H1 (cell line): ENCODE results near the gene GNG7. TPM values are rescaled to one million over a fixed set of nuclear protein-coding genes. Genes with fewer than 3 reads are reported as not detected.

Source experiments
- CTCF ChIA-PET: fragments of 300-600 bp; sonication (Branson Sonifier 250); formaldehyde crosslinking; loops from one replicate; lab custom pipeline; 2021; ENCODE audit not compliant: partially characterized antibody; lab: Charles Lee
- POLR2A ChIA-PET: fragments of 300-600 bp; sonication (Branson Sonifier 250); formaldehyde crosslinking; loops from one replicate; lab custom pipeline; 2021; ENCODE audit warnings: inconsistent platforms; ENCODE audit not compliant: partially characterized antibody; lab: Charles Lee
- DNase-seq, 2 experiments: peaks; one replicate each; pipeline versions ENCODE4 v3.0.0 to v3.0.0-alpha.2; 2010 to 2022; ENCODE audit warnings: low spot score in 2 of 2, low read depth in 1 of 2, mixed read lengths in 1 of 2
- FAIRE-seq: peaks from 2 replicates; lab custom pipeline; 2011; peaks lifted over from hg19 to GRCh38; lab: Jason Lieb, UNC
- H2AFZ ChIP-seq: 2 replicates; pipeline ENCODE4 v1.8.1; 2012; ENCODE audit warnings: low read length, inconsistent platforms
- H2AK5ac ChIP-seq: 2 replicates; pipeline ENCODE4 v1.6.1; 2013; ENCODE audit warnings: low read depth, low read length
- H2BK120ac ChIP-seq: replicated peaks from 2 replicates; pipeline ENCODE3; 2013; ENCODE audit warnings: low read depth, low read length, inconsistent platforms
- H2BK12ac ChIP-seq: 2 replicates; pipeline ENCODE4 v1.6.1; 2013; ENCODE audit warnings: low read depth, low read length
- H2BK15ac ChIP-seq: 2 replicates; pipeline ENCODE4 v1.6.1; 2013; ENCODE audit warnings: low read length
- H2BK20ac ChIP-seq: 2 replicates; pipeline ENCODE4 v1.6.1; 2013; ENCODE audit warnings: low read length
- H2BK5ac ChIP-seq: 2 replicates; pipeline ENCODE4 v1.6.1; 2013; ENCODE audit warnings: low read depth, low read length
- H3K14ac ChIP-seq: 2 replicates; pipeline ENCODE4 v1.6.1; 2013; ENCODE audit warnings: inconsistent platforms; ENCODE audit not compliant: insufficient read length
- H3K18ac ChIP-seq: 2 replicates; pipeline ENCODE4 v1.6.1; 2013; ENCODE audit warnings: low read length; ENCODE audit errors: extremely low read depth
- H3K23ac ChIP-seq: 2 replicates; pipeline ENCODE4 v1.6.1; 2013; ENCODE audit warnings: inconsistent platforms; ENCODE audit not compliant: insufficient read length
- H3K23me2 ChIP-seq: 2 replicates; pipeline ENCODE4 v1.6.1; 2013; ENCODE audit warnings: low read depth, low read length
- H3K27ac ChIP-seq: 2 replicates; pipeline ENCODE4 v1.6.1; 2011; ENCODE audit warnings: low read depth, low read length, inconsistent platforms
- H3K27me3 ChIP-seq, 4 experiments: replicated peaks in 1 of 4; 1 replicate in 1 of 4; 2 replicates in 3 of 4; pipeline versions ENCODE4 v1.6.1 to v1.8.1; 2011 to 2013; ENCODE audit warnings: low read length in 3 of 4, mild to moderate bottlenecking in 3 of 4, inconsistent platforms in 2 of 4, mixed read lengths in 2 of 4, moderate library complexity in 1 of 4; ENCODE audit not compliant: control insufficient read depth in 3 of 4, insufficient read depth in 3 of 4; ENCODE audit errors: extremely low read depth in 1 of 4
- H3K36me3 ChIP-seq, 4 experiments: 2 replicates each; pipeline versions ENCODE4 v1.6.1 to v1.8.1; 2011 to 2013; ENCODE audit warnings: mild to moderate bottlenecking in 4 of 4, low read length in 3 of 4, moderate library complexity in 2 of 4, control low read depth in 1 of 4, inconsistent platforms in 1 of 4; ENCODE audit not compliant: insufficient read depth in 4 of 4, control insufficient read depth in 2 of 4
- H3K4ac ChIP-seq: replicated peaks from 2 replicates; pipeline ENCODE3; 2013; ENCODE audit warnings: low read length, low read depth, mixed read lengths, inconsistent platforms; ENCODE audit not compliant: insufficient read length
- H3K4me1 ChIP-seq, 4 experiments: replicated peaks in 1 of 4; 1 replicate in 1 of 4; 2 replicates in 3 of 4; pipeline versions ENCODE4 v1.6.1 to v1.8.1; 2011 to 2013; ENCODE audit warnings: low read length in 3 of 4, inconsistent platforms in 2 of 4, mixed read lengths in 1 of 4; ENCODE audit not compliant: insufficient read depth in 4 of 4, control insufficient read depth in 3 of 4
- H3K4me2 ChIP-seq, 2 experiments: 2 replicates each; pipeline versions ENCODE4 v1.6.1 to v1.8.1; 2011 to 2013; ENCODE audit warnings: low read depth in 2 of 2, low read length in 2 of 2, control low read depth in 1 of 2, inconsistent platforms in 1 of 2, mild to moderate bottlenecking in 1 of 2; ENCODE audit not compliant: insufficient read depth in 1 of 2
- H3K4me3 ChIP-seq, 4 experiments: fragments of 200-600, 300-600 bp in 1 of 4; sonication (generic), shearing (Covaris generic), sonication (Bioruptor Twin) in 1 of 4; 2 replicates each; pipeline versions ENCODE4 v1.5.1 to v1.8.1; 2011 to 2016; ENCODE audit warnings: low read length in 4 of 4, low read depth in 3 of 4, control low read depth in 2 of 4, inconsistent platforms in 2 of 4, mild to moderate bottlenecking in 2 of 4, mixed read lengths in 1 of 4, moderate library complexity in 1 of 4; ENCODE audit not compliant: insufficient read depth in 2 of 4; ENCODE audit errors: extremely low read depth in 1 of 4
- H3K56ac ChIP-seq: replicated peaks from 2 replicates; pipeline ENCODE3; 2013; ENCODE audit warnings: low read depth, mild to moderate bottlenecking, mixed read lengths, low read length, inconsistent platforms; ENCODE audit not compliant: insufficient read length
- H3K79me1 ChIP-seq: 2 replicates; pipeline ENCODE4 v1.6.1; 2013; ENCODE audit warnings: low read depth, low read length, control low read depth
- H3K79me2 ChIP-seq, 2 experiments: 2 replicates each; pipeline versions ENCODE4 v1.6.1 to v1.8.1; 2012 to 2013; ENCODE audit warnings: low read length in 2 of 2, mild to moderate bottlenecking in 2 of 2, inconsistent platforms in 1 of 2; ENCODE audit not compliant: insufficient read depth in 2 of 2, control insufficient read depth in 1 of 2
- H3K9ac ChIP-seq, 4 experiments: replicated peaks in 1 of 4; 1 replicate in 1 of 4; 2 replicates in 3 of 4; pipeline versions ENCODE4 v1.6.1 to v1.8.1; 2011 to 2013; ENCODE audit warnings: low read depth in 3 of 4, low read length in 3 of 4, control low read depth in 2 of 4, mild to moderate bottlenecking in 2 of 4, moderate library complexity in 2 of 4, inconsistent platforms in 1 of 4; ENCODE audit errors: extremely low read depth in 1 of 4
- H3K9me3 ChIP-seq, 2 experiments: 2 replicates each; pipeline versions ENCODE4 v1.6.1 to v1.8.1; 2012 to 2013; ENCODE audit warnings: mild to moderate bottlenecking in 2 of 2, moderate library complexity in 2 of 2, control low read depth in 1 of 2, inconsistent platforms in 1 of 2, low read depth in 1 of 2, low read length in 1 of 2, mixed read lengths in 1 of 2; ENCODE audit not compliant: insufficient read depth in 2 of 2
- H4K20me1 ChIP-seq, 2 experiments: replicated peaks in 1 of 2; 2 replicates each; pipeline versions ENCODE3 to v1.8.1; 2011 to 2013; ENCODE audit warnings: inconsistent platforms in 2 of 2, low read length in 2 of 2, mild to moderate bottlenecking in 1 of 2; ENCODE audit not compliant: insufficient read depth in 2 of 2, control insufficient read depth in 1 of 2
- H4K5ac ChIP-seq: 2 replicates; pipeline ENCODE4 v1.6.1; 2013; ENCODE audit warnings: low read length, low read depth, mixed read lengths, inconsistent platforms; ENCODE audit not compliant: insufficient read length
- H4K8ac ChIP-seq: 2 replicates; pipeline ENCODE4 v1.8.0; 2013; ENCODE audit warnings: mild to moderate bottlenecking, moderate library complexity, low read length, inconsistent platforms; ENCODE audit not compliant: insufficient read depth; ENCODE audit errors: extremely low read depth
- H4K91ac ChIP-seq: replicated peaks from 2 replicates; pipeline ENCODE3; 2013; ENCODE audit warnings: low read length, mixed read lengths, inconsistent platforms; ENCODE audit not compliant: insufficient read length
- BACH1 ChIP-seq: IDR thresholded peaks from 2 replicates; pipeline ENCODE4 v1.6.1; 2012; ENCODE audit warnings: low read length, improper control_type of control experiment
- CHD2 ChIP-seq: IDR thresholded peaks from 2 replicates; pipeline ENCODE4 v1.6.1; 2012; ENCODE audit warnings: low read length, improper control_type of control experiment
- E2F6 ChIP-seq: IDR thresholded peaks from 2 replicates; pipeline ENCODE4 v1.6.1; 2012; ENCODE audit warnings: inconsistent platforms
- FOSL1 ChIP-seq: IDR thresholded peaks from 2 replicates; pipeline ENCODE4 v1.6.1; 2011; ENCODE audit warnings: mild to moderate bottlenecking, low read depth, low read length, moderate library complexity; ENCODE audit not compliant: insufficient read depth
- KDM1A ChIP-seq: fragments of 200-600, 300-600 bp; sonication (generic); IDR thresholded peaks from 2 replicates; pipeline ENCODE4 v1.7.1; 2016; ENCODE audit warnings: mild to moderate bottlenecking, low read length, borderline replicate concordance
- MAFK ChIP-seq: IDR thresholded peaks from 2 replicates; pipeline ENCODE4 v1.6.1; 2012; ENCODE audit warnings: low read depth, mild to moderate bottlenecking, improper control_type of control experiment, low read length
- SP2 ChIP-seq: IDR thresholded peaks from 2 replicates; pipeline ENCODE4 v1.6.1; 2012; ENCODE audit warnings: mild to moderate bottlenecking, low read length, inconsistent platforms
- WGBS, 2 experiments: shearing (Covaris generic) in 1 of 2; methylation state at CpG; one replicate each; pipeline versions ENCODE4 v1.1.6 to v1.1.7; 2013 to 2015; ENCODE audit warnings: low lambda C conversion rate in 2 of 2, mixed read lengths in 2 of 2, inconsistent platforms in 1 of 2, low coverage in 1 of 2, missing lambda C conversion rate in 1 of 2; ENCODE audit not compliant: insufficient replicate concordance in 2 of 2, insufficient coverage in 1 of 2, insufficient read length in 1 of 2; ENCODE audit errors: extremely low coverage in 1 of 2, missing lambda C conversion rate in 1 of 2; 5-methylcytosine and 5-hydroxymethylcytosine counted together
- polyA plus RNA-seq, 7 experiments: library from polyadenylated mRNA; depleted of rRNA in 3 of 7; stranded (reverse) in 5 of 7; unstranded in 2 of 7; fragments of >200 nt in 5 of 7; fragments of 200-250 nt in 2 of 7; gene quantifications; 1 replicate in 5 of 7; 2 replicates in 1 of 7; 4 replicates in 1 of 7; pipeline versions ENCODE4 v1.2.1 to v1.2.3, GENCODE V29; 2011 to 2013; ENCODE audit warnings: missing spikeins in 2 of 7, mixed read lengths in 2 of 7
- total RNA-seq: library from RNA; stranded (reverse); fragmentation: NEBNext Ultra II Directional; extraction: Animal tissue kit (Norgen Biotek cat#: 25700); gene quantifications from 2 replicates; pipeline ENCODE4 v1.2.1, GENCODE V29; 2021
- TF ChIP-seq, protein P1 (sequence below), 3 experiments: IDR thresholded peaks; 1 replicate in 2 of 3; 2 replicates in 1 of 3; pipeline versions ENCODE4 v1.5.1 to v1.6.1; 2011; ENCODE audit warnings: low read length in 3 of 3, mild to moderate bottlenecking in 3 of 3, inconsistent platforms in 2 of 3, low read depth in 1 of 3, moderate library complexity in 1 of 3; ENCODE audit not compliant: insufficient read depth in 1 of 3; ENCODE audit errors: control extremely low read depth in 1 of 3

GNG7 gene
- total and polyA plus RNA-seq, 2 of the 8 experiments (the other 6 are each of a cell fraction or from before 2014, with no cell fraction given) = 2.8 to 7.8 TPM

DNA sequence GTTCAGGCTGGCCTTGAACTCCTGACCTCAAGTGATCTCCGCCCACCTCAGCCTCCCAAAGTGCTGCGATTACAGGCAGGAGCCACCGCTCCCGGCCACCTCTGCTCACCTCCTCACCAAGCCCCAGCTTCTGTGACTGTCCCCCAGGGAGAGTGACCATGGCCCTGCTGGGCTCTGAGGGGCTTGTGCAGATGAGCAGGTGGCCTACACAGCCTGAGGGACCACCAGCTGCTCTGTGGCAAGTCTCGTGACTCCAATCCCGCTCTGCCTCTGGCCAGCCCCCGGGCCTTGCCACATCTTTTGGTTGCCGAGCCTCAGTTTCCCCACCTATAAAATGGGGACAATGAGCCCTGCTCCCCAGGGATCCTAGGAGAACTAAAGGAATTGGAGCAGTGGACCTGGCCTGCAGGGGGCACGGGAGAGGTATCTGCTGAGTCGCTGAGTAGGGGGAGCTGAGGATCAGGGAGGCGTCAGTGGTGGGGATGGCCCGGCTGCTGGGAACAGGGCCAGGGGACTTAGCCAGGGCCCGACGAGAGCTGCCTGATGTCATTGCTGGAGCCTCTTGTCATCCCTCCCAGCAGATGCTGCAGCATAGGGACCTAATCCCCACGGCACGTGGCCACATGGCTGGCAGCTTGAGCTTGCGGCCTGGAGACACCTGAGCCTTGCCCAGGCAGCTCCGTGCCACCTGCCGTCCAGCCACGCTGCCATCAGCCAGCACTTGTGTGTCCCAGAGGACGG lies 151.9 kb downstream of the GNG7 start:
- POLR2A ChIA-PET = interaction anchor here (0.8 to 3.2 kb wide), 5 partner anchors 9 to 74 kb away, joined by 3 to 24 read pairs (median 5); no protein-coding TSS in a partner anchor
- Histone ChIP-seq H3K4ac (no peak overlapping the region), H3K79me2 (no peaks in the 10 kb centered on the region), H3K4me1 (peaks cover 0 to 10% (median 1%) of the 10 kb centered on the region in 4 experiments; a peak in 3 of 7 replicates), H3K23ac (no peak overlapping the region), H3K27me3 (no peaks in the 10 kb centered on the region; a peak in 1 of 7 replicates), H2BK12ac (peak overlapping the region; percentile 95; the same call in 1 of the 2 replicates), H3K4me2 (no peak overlapping the region), H4K91ac (peak overlapping the region; percentile 84), H3K79me1 (no peaks in the 10 kb centered on the region), H2BK5ac (peak overlapping the region; percentile 77; the same call in 1 of the 2 replicates), H4K8ac (no peak overlapping the region), H3K18ac (no peak overlapping the region), H3K36me3 (no peaks in the 10 kb centered on the region), H3K9ac (no peak overlapping the region), H3K4me3 (no peak overlapping the region), H2BK120ac (no peak overlapping the region), H2AK5ac (no peak overlapping the region), H3K9me3 (no peaks in the 10 kb centered on the region; a peak in 1 of 4 replicates), H4K20me1 (no peaks in the 10 kb centered on the region), H2BK20ac (peak overlapping the region; percentile 82; the same call in 1 of the 2 replicates), H2AFZ (no peak overlapping the region), H4K5ac (no peak overlapping the region), H3K56ac (no peak overlapping the region), H2BK15ac (no peak overlapping the region; the same call in 1 of the 2 replicates), H3K14ac (no peak overlapping the region), H3K27ac (no peak overlapping the region), H3K23me2 (no peaks in the 10 kb centered on the region)
- no peak for FAIRE-seq
- DNase-seq = no peak
- WGBS, 2 experiments = 90% methylated on average over 21 of the region's 21 CpGs; no CpG with 5 or more reads in 1 of the 2 experiments
- CTCF ChIA-PET = interaction anchor here (1.6 to 1.8 kb wide), 2 partner anchors 28 to 60 kb away, joined by 6 to 12 read pairs; no protein-coding TSS in a partner anchor
- TF ChIP-seq E2F6 = no peak
- TF ChIP-seq BACH1 = peak; percentile 66; the same call in 1 of the 2 replicates
- peak; percentile 51; the same call in 1 of the 2 replicates for TF ChIP-seq KDM1A
- peak; percentile 38; the same call in 1 of the 2 replicates for TF ChIP-seq MAFK
- TF ChIP-seq CHD2 = no peak
- no peak for TF ChIP-seq SP2
- no peak for TF ChIP-seq FOSL1
- TF ChIP-seq, protein P1, sequence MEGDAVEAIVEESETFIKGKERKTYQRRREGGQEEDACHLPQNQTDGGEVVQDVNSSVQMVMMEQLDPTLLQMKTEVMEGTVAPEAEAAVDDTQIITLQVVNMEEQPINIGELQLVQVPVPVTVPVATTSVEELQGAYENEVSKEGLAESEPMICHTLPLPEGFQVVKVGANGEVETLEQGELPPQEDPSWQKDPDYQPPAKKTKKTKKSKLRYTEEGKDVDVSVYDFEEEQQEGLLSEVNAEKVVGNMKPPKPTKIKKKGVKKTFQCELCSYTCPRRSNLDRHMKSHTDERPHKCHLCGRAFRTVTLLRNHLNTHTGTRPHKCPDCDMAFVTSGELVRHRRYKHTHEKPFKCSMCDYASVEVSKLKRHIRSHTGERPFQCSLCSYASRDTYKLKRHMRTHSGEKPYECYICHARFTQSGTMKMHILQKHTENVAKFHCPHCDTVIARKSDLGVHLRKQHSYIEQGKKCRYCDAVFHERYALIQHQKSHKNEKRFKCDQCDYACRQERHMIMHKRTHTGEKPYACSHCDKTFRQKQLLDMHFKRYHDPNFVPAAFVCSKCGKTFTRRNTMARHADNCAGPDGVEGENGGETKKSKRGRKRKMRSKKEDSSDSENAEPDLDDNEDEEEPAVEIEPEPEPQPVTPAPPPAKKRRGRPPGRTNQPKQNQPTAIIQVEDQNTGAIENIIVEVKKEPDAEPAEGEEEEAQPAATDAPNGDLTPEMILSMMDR (IDR thresholded peaks at IDR 0.05; ENCODE audit: control extremely low read depth in 1 of 3, insufficient read depth in 1 of 3, low read depth in 1 of 3, low read length in 3 of 3) = peak in 1 of 3 experiments; percentile 14; a peak in 1 of 4 replicates
